Fibroblast of mammary gland (primary cell): Measurements from ENCODE around the gene LMX1A.

Experiments
- DNase-seq: peaks from one replicate; pipeline ENCODE4 v3.0.0-alpha.2; 2010; ENCODE audit warnings: low read depth
- H3K4me3 ChIP-seq: 2 replicates; pipeline ENCODE4 v1.5.1; 2011; ENCODE audit warnings: low read depth, mild to moderate bottlenecking, low read length, moderate library complexity; ENCODE audit not compliant: control insufficient read depth
- TF ChIP-seq, protein P1 (sequence below): conservative IDR thresholded peaks from 2 replicates; pipeline ENCODE4 v1.5.1; 2011; ENCODE audit warnings: low read depth, low read length, inconsistent platforms; ENCODE audit not compliant: control insufficient read depth, insufficient read depth

LMX1A gene

DNA sequence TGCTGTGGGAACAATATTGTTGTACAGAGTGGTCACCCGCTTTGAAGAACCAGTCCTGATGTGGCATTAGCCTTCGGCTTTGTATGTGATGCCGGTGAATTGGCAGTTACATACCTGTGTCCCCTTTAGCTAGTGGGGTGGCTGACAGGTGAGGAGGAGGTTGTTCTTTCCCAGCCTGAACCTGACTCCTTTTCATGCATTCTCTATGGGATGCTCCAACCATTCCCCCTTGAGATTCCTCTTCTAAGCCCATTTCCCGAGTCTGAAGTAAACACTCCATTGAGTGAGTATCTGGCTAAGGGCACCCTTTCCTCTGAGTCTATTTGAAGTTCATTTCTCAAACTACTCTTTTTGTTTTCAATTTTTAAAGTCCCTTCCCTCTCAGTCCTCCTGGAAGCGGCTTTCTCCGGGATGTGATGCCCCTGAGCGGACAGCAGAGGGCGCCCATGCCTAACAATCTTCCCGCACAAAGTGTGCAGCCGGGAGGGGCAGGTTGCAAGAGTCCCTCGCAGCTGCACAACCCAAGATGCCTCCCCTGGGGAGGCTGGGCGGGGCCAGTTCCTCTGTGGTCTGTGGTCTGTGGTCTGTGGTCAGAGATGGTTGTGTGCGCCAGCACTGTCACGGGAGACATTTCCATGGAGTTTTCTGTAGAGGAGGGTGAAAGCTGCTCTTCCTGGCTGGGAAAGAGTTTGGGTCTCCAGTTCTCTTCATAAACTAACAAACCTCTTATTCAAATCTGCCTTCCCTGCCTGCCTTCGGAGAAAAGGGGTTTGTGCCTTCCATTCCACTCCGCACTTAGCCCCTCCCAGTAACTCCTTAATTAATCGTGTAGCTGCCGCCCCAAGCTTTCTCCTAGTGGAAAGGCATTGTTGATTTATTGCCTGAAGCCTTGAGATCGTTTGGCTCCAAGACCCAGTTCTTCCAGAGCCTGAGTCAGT is 36.4 kb upstream of the LMX1A start:
- TF ChIP-seq, protein P1, sequence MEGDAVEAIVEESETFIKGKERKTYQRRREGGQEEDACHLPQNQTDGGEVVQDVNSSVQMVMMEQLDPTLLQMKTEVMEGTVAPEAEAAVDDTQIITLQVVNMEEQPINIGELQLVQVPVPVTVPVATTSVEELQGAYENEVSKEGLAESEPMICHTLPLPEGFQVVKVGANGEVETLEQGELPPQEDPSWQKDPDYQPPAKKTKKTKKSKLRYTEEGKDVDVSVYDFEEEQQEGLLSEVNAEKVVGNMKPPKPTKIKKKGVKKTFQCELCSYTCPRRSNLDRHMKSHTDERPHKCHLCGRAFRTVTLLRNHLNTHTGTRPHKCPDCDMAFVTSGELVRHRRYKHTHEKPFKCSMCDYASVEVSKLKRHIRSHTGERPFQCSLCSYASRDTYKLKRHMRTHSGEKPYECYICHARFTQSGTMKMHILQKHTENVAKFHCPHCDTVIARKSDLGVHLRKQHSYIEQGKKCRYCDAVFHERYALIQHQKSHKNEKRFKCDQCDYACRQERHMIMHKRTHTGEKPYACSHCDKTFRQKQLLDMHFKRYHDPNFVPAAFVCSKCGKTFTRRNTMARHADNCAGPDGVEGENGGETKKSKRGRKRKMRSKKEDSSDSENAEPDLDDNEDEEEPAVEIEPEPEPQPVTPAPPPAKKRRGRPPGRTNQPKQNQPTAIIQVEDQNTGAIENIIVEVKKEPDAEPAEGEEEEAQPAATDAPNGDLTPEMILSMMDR = peak; percentile 93
- peak overlapping the region; percentile 8 for H3K4me3 ChIP-seq
- peak; percentile 95 for DNase-seq

GRCh38 chr1:165389609-165390008 is 33.1 kb upstream of the LMX1A start:
- no peak overlapping the region for H3K4me3 ChIP-seq
- no peak for DNase-seq
- TF ChIP-seq, protein P1 = no peak

DNA sequence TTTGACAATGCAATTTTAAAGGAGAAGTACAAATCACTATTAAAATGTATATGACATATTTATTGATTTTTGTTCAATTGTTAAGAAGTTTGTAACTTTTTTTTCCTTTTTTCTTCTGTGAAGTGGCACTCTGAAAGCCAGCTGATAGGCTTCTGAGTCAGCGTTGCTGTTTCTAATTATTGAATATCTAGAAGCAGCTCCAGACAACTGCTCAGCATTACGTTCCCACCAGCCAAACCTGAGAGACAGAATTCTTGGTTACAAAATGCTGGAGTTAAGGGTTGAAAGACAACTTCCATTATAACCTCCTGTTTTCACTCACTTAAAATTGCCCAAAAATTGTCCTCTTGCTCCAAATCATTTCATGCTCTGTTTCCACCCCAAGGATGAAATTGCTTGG is 31.4 kb upstream of the LMX1A start:
- DNase-seq = peak; percentile 55
- TF ChIP-seq, protein P1 = no peak
- H3K4me3 ChIP-seq = no peak overlapping the region

- TF ChIP-seq, protein P1 = no peak
- DNase-seq = peak; percentile 15
Observed at GRCh38 chr1:165387505-165387904, 31.0 kb upstream of the LMX1A start.

GRCh38 chr1:165383599-165384405 is 27.3 kb upstream of the LMX1A start:
- TF ChIP-seq, protein P1 = no peak
- no peak overlapping the region for H3K4me3 ChIP-seq
- DNase-seq = no peak

More at GRCh38 chr1:165387505-165387904, 31.0 kb upstream of the LMX1A start:
- no peak overlapping the region for H3K4me3 ChIP-seq

DNA sequence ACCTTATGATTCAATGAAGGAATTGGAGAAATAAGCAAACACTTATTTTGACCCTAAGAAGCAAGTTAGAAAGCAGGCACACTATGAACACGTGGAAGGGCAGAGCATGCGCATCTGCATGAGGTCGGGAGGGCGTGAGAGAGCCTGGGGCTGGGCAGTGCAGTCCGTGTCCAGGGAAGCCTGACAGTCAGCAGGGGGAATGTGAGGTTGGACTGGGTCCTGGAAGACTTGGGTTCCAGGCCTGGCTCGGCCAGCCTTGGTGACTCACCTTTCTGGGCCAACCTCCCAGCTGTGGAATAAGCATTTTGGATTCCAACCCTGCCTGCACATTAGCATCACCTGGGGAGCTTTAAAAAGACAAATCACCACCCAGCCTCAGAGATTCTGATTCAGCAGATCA is 26.6 kb upstream of the LMX1A start:
- no peak overlapping the region for H3K4me3 ChIP-seq
- TF ChIP-seq, protein P1 = no peak
- peak; percentile 96 for DNase-seq
